Measurements from ENCODE around the gene ATG16L1.

The ATG16L1 gene

DNA sequence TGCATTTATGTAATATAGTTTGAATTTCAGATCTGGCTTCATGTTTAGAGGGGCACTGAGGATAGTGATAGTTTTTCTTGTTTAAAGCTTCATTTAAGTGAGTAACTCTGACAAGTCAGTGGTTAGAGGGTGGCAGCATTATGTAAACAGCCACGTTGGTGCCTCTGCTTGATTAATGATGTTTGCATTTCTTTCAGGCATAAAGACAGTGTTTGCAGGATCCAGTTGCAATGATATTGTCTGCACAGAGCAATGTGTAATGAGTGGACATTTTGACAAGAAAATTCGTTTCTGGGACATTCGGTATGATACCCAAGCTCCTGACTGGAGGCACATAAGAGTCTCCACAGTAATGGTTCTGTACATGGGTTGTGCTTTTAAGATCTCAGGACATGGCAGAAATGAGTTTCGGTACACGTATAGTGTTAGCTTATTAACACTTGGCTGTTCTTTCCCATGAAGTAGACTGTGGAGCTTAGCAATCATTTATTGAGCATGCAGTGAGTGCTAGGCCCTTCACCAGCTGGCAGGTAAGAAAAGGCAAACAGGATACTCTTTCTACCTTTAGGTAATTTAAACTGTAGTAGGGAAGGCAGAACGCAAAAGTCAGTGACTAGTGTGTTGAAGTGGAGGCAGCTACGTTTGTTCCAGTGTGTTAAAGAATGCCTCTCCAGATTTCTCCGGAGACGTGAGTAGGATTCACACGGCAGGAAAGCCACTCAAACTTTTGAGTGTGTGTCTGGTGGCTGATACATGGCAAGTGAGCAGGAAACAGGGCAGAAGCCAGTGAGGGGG is 38.8 kb downstream of the ATG16L1 start:
- no peaks in the 10 kb centered on the region for H3K27me3 ChIP-seq (replicated peaks)
- in situ Hi-C loops (cut with HindIII; ENCODE audit: low pct_ligation_motif_present, low sequenced_read_pairs): no loop called here
- TF ChIP-seq, protein P1, sequence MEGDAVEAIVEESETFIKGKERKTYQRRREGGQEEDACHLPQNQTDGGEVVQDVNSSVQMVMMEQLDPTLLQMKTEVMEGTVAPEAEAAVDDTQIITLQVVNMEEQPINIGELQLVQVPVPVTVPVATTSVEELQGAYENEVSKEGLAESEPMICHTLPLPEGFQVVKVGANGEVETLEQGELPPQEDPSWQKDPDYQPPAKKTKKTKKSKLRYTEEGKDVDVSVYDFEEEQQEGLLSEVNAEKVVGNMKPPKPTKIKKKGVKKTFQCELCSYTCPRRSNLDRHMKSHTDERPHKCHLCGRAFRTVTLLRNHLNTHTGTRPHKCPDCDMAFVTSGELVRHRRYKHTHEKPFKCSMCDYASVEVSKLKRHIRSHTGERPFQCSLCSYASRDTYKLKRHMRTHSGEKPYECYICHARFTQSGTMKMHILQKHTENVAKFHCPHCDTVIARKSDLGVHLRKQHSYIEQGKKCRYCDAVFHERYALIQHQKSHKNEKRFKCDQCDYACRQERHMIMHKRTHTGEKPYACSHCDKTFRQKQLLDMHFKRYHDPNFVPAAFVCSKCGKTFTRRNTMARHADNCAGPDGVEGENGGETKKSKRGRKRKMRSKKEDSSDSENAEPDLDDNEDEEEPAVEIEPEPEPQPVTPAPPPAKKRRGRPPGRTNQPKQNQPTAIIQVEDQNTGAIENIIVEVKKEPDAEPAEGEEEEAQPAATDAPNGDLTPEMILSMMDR (IDR thresholded peaks at IDR 0.05; ENCODE audit: low read depth, low read length, missing control alignments): no peak
- H3K36me3 ChIP-seq (replicated peaks): peaks cover 71% of the 10 kb centered on the region
- H3K4me3 ChIP-seq (ENCODE audit: low read depth, low read length): no peak overlapping the region
- no peak overlapping the region for H3K27ac ChIP-seq
- DNase-seq: no peak

GRCh38 chr2:233295891-233296290 is 44.4 kb downstream of the ATG16L1 start:
- H3K36me3 ChIP-seq (replicated peaks): peaks cover 48% of the 10 kb centered on the region
- in situ Hi-C loops (cut with HindIII; ENCODE audit: low pct_ligation_motif_present, low sequenced_read_pairs): no loop called here
- TF ChIP-seq, protein P1 (IDR thresholded peaks at IDR 0.05; ENCODE audit: low read depth, low read length, missing control alignments): no peak
- H3K27me3 ChIP-seq (replicated peaks): no peaks in the 10 kb centered on the region
- DNase-seq: no peak
- H3K27ac ChIP-seq: no peak overlapping the region
- H3K4me3 ChIP-seq (ENCODE audit: low read depth, low read length): no peak overlapping the region

DNA sequence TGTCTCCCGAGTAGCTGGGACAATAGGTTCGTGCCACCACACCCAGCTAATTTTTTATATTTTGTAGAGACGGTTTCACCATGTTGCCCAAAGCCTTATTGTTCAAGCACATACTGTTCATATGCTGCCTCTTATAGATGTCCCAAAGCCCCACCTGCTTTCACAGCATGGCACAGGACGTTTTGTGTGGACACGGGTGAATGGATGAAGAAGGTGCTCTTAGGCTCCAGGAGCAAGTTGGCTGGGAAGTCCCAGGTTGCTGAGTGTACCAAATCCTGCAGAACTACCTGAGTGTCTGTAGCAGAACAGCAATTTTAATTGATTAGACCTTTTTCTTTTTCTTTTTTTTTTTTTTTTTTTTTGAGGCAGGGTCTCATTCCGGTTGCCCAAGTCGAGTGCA is 45.6 kb downstream of the ATG16L1 start:
- TF ChIP-seq, protein P1 (IDR thresholded peaks at IDR 0.05; ENCODE audit: low read depth, low read length, missing control alignments): no peak
- H3K27me3 ChIP-seq (replicated peaks): no peaks in the 10 kb centered on the region
- DNase-seq: no peak
- H3K27ac ChIP-seq: no peak overlapping the region
- in situ Hi-C loops (cut with HindIII; ENCODE audit: low pct_ligation_motif_present, low sequenced_read_pairs): no loop called here
- H3K36me3 ChIP-seq (replicated peaks): peaks cover 39% of the 10 kb centered on the region
- H3K4me3 ChIP-seq (ENCODE audit: low read depth, low read length): no peak overlapping the region

- TF ChIP-seq, protein P1 (IDR thresholded peaks at IDR 0.05; ENCODE audit: low read depth, low read length, missing control alignments): no peak
- no peaks in the 10 kb centered on the region for H3K27me3 ChIP-seq (replicated peaks)
- H3K36me3 ChIP-seq (replicated peaks): peaks cover 9% of the 10 kb centered on the region
- no peak overlapping the region for H3K4me3 ChIP-seq (ENCODE audit: low read depth, low read length)
- H3K27ac ChIP-seq: no peak overlapping the region
- no peak for DNase-seq
- in situ Hi-C loops (cut with HindIII; ENCODE audit: low pct_ligation_motif_present, low sequenced_read_pairs): no loop called here
Observed at GRCh38 chr2:233300401-233300800, 48.9 kb downstream of the ATG16L1 start.

GRCh38 chr2:233301248-233301647 is 49.8 kb downstream of the ATG16L1 start:
- no peak overlapping the region for H3K27ac ChIP-seq
- no peaks in the 10 kb centered on the region for H3K27me3 ChIP-seq (replicated peaks)
- no peak overlapping the region for H3K4me3 ChIP-seq (ENCODE audit: low read depth, low read length)
- no peak for DNase-seq
- peaks cover 2% of the 10 kb centered on the region for H3K36me3 ChIP-seq (replicated peaks)
- TF ChIP-seq, protein P1 (IDR thresholded peaks at IDR 0.05; ENCODE audit: low read depth, low read length, missing control alignments): no peak
- in situ Hi-C loops (cut with HindIII; ENCODE audit: low pct_ligation_motif_present, low sequenced_read_pairs): no loop called here

DNA sequence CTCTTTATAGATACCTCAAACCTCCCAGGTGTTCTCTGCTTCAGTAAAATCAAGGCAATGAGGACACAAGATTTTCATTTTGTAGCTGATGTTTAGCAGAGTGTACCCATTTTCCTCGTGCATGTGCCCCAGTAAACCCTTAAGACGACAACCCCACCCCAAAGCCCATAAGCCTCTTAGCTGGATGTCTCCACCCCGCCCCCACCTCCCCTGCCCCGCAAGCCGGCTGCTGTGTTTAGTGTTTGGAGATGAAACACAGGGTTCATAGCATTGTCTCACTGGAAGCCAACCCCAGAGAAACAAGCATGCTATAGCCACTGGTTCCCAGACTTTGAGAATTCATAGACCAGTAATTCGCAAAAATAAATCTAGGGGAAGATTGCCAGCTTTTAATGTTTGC is 50.3 kb downstream of the ATG16L1 start:
- no peak overlapping the region for H3K4me3 ChIP-seq (ENCODE audit: low read depth, low read length)
- no peak overlapping the region for H3K27ac ChIP-seq
- H3K27me3 ChIP-seq (replicated peaks): no peaks in the 10 kb centered on the region
- no peak for DNase-seq
- no peaks in the 10 kb centered on the region for H3K36me3 ChIP-seq (replicated peaks)
- in situ Hi-C loops (cut with HindIII; ENCODE audit: low pct_ligation_motif_present, low sequenced_read_pairs): no loop called here
- TF ChIP-seq, protein P1 (IDR thresholded peaks at IDR 0.05; ENCODE audit: low read depth, low read length, missing control alignments): no peak
